ENCODE results near the gene MMP2.

Gene MMP2

DNA sequence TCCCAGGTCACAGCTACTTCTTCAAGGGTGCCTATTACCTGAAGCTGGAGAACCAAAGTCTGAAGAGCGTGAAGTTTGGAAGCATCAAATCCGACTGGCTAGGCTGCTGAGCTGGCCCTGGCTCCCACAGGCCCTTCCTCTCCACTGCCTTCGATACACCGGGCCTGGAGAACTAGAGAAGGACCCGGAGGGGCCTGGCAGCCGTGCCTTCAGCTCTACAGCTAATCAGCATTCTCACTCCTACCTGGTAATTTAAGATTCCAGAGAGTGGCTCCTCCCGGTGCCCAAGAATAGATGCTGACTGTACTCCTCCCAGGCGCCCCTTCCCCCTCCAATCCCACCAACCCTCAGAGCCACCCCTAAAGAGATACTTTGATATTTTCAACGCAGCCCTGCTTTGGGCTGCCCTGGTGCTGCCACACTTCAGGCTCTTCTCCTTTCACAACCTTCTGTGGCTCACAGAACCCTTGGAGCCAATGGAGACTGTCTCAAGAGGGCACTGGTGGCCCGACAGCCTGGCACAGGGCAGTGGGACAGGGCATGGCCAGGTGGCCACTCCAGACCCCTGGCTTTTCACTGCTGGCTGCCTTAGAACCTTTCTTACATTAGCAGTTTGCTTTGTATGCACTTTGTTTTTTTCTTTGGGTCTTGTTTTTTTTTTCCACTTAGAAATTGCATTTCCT lies 26.5 kb downstream of the MMP2 start (continued):
- TF ChIP-seq PRDM2 (tag by site-specific recombination; IDR thresholded peaks at IDR 0.05; ENCODE audit: borderline replicate concordance) (no peak), ZNF174 (tag by site-specific recombination; IDR thresholded peaks at IDR 0.05) (no peak), ZNF514 (tag by site-specific recombination; IDR thresholded peaks at IDR 0.05) (no peak), ZNF426 (tag by site-specific recombination; IDR thresholded peaks at IDR 0.05) (no peak)

DNA sequence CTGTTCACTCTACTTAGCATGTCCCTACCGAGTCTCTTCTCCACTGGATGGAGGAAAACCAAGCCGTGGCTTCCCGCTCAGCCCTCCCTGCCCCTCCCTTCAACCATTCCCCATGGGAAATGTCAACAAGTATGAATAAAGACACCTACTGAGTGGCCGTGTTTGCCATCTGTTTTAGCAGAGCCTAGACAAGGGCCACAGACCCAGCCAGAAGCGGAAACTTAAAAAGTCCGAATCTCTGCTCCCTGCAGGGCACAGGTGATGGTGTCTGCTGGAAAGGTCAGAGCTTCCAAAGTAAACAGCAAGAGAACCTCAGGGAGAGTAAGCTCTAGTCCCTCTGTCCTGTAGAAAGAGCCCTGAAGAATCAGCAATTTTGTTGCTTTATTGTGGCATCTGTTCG lies 27.1 kb downstream of the MMP2 start:
- CTCF ChIA-PET = interaction anchor here (0.6 kb wide), 1 partner anchor 1968 kb away, joined by 3 read pairs; no protein-coding TSS in a partner anchor
- H3K9me3 ChIP-seq (ENCODE audit: control insufficient read depth, insufficient read depth, low read depth, low read length) = no peaks in the 10 kb centered on the region
- H3K4me3 ChIP-seq (ENCODE audit: low read depth, low read length) = no peak overlapping the region
- H3K4me1 ChIP-seq (ENCODE audit: control insufficient read depth, insufficient read depth, low read length) = peaks cover 3% of the 10 kb centered on the region; the same call in 1 of the 2 replicates
- TF ChIP-seq ZNF140 (tag by site-specific recombination; IDR thresholded peaks at IDR 0.05) (no peak), ZIC2 (tag by site-specific recombination; IDR thresholded peaks at IDR 0.05) (0 out of 2 replicates have a peak, but pooled peaks have one; percentile 9)
- H3K36me3 ChIP-seq (ENCODE audit: control insufficient read depth in 2 of 2, insufficient read depth in 1 of 2, low read length in 2 of 2) = peaks cover 0 to 15% of the 10 kb centered on the region in 2 experiments; a peak in 1 of 3 replicates
- H3K27ac ChIP-seq (ENCODE audit: extremely low read depth, low read depth, low read length) = no peak overlapping the region
- POLR2A ChIA-PET = no interaction called here

DNA sequence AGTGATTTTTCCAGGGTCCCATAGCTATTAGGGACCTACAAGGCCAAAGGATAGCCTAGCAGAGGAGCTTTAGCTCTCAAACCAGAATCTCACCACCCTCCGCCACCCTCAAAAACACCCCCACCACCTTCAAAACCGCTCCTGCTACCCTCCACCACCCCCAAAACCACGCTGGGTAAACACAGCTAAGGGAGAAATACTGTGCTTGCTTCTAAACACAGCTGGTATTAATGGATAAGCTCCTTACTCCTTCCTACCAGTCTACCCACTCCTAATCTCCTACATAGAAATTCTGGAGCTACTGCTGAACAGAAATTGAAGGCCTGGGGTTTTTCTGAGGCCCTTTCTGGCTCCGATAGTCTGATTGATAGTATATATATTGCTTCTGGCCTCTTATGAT lies 27.7 kb downstream of the MMP2 start:
- TF ChIP-seq ZNF292 (tag by site-specific recombination; IDR thresholded peaks at IDR 0.05; ENCODE audit: borderline replicate concordance, low read depth) = no peak
- TF ChIP-seq ZFHX2 (tag by site-specific recombination; conservative IDR thresholded peaks at IDR 0.05) = peak; percentile 58
- TF ChIP-seq EGR2 (tag by site-specific recombination; IDR thresholded peaks at IDR 0.05; ENCODE audit: low read depth) = peak; percentile 83
- no peak for TF ChIP-seq ZNF114 (tag by site-specific recombination; IDR thresholded peaks at IDR 0.05)
- peaks cover 0 to 15% of the 10 kb centered on the region in 2 experiments; a peak in 1 of 3 replicates for H3K36me3 ChIP-seq (ENCODE audit: control insufficient read depth in 2 of 2, insufficient read depth in 1 of 2, low read length in 2 of 2)
- peaks cover 3% of the 10 kb centered on the region; the same call in 1 of the 2 replicates for H3K4me1 ChIP-seq (ENCODE audit: control insufficient read depth, insufficient read depth, low read length)
- H3K27ac ChIP-seq (ENCODE audit: extremely low read depth, low read depth, low read length) = no peak overlapping the region
- no peak overlapping the region for H3K4me3 ChIP-seq (ENCODE audit: low read depth, low read length)
- CTCF ChIA-PET = interaction anchor here (0.6 to 0.7 kb wide), 2 partner anchors 407 to 1545 kb away, joined by 3 read pairs; no protein-coding TSS in a partner anchor
- POLR2A ChIA-PET = no interaction called here
- no peaks in the 10 kb centered on the region for H3K9me3 ChIP-seq (ENCODE audit: control insufficient read depth, insufficient read depth, low read depth, low read length)

GRCh38 chr16:55508271-55508921 lies 29.4 kb downstream of the MMP2 start:
- CTCF ChIA-PET = no interaction called here
- TF ChIP-seq ZNF777 (tag by site-specific recombination; IDR thresholded peaks at IDR 0.05; ENCODE audit: borderline replicate concordance) (no peak), ZNF16 (tag by site-specific recombination; IDR thresholded peaks at IDR 0.05; ENCODE audit: low read depth) (no peak), ZNF184 (tag by site-specific recombination; IDR thresholded peaks at IDR 0.05) (no peak), ZNF23 (tag by site-specific recombination; IDR thresholded peaks at IDR 0.05; ENCODE audit: borderline replicate concordance) (no peak), ZNF169 (tag by site-specific recombination; IDR thresholded peaks at IDR 0.05) (no peak), ZNF530 (tag by site-specific recombination; IDR thresholded peaks at IDR 0.05; ENCODE audit: low read depth) (no peak), ZBTB8A (tag by site-specific recombination; IDR thresholded peaks at IDR 0.05) (no peak), ZNF248 (tag by site-specific recombination; IDR thresholded peaks at IDR 0.05) (no peak), ZIC2 (tag by site-specific recombination; IDR thresholded peaks at IDR 0.05) (no peak), ZNF341 (tag by site-specific recombination; IDR thresholded peaks at IDR 0.05; ENCODE audit: low read depth) (no peak), ZNF202 (tag by site-specific recombination; IDR thresholded peaks at IDR 0.05; ENCODE audit: borderline replicate concordance) (no peak), PRDM4 (tag by site-specific recombination; IDR thresholded peaks at IDR 0.05) (no peak)

More at GRCh38 chr16:55508271-55508921, 29.4 kb downstream of the MMP2 start:
- Histone ChIP-seq H3K4me3 (ENCODE audit: low read depth, low read length) (no peak overlapping the region), H3K4me1 (ENCODE audit: control insufficient read depth, insufficient read depth, low read length) (no peaks in the 10 kb centered on the region), H3K36me3 (ENCODE audit: control insufficient read depth in 2 of 2, insufficient read depth in 1 of 2, low read length in 2 of 2) (peaks cover 0 to 13% of the 10 kb centered on the region in 2 experiments; a peak in 1 of 3 replicates), H3K9me3 (ENCODE audit: control insufficient read depth, insufficient read depth, low read depth, low read length) (no peaks in the 10 kb centered on the region), H3K27ac (ENCODE audit: extremely low read depth, low read depth, low read length) (no peak overlapping the region)
- POLR2A ChIA-PET = no interaction called here

Data from HEK293 (cell line).